Measurements from ENCODE around the gene DLL4.

DLL4 gene

GRCh38 chr15:40928821-40929659 lies at the start of gene DLL4:
Gene DLL4 (plus strand): TSS chr15:40929340. CDS start chr15:40929669, 329 bp downstream.
- DNase-seq: no peak

GRCh38 chr15:40879609-40880008 lies 49.5 kb upstream of the DLL4 start:
- DNase-seq: no peak

- DNase-seq: no peak
These were observed 47.8 kb upstream of the DLL4 start for GRCh38 chr15:40881351-40881750.

- no peak for DNase-seq
These were observed 42.6 kb upstream of the DLL4 start for GRCh38 chr15:40886586-40886985.

DNA sequence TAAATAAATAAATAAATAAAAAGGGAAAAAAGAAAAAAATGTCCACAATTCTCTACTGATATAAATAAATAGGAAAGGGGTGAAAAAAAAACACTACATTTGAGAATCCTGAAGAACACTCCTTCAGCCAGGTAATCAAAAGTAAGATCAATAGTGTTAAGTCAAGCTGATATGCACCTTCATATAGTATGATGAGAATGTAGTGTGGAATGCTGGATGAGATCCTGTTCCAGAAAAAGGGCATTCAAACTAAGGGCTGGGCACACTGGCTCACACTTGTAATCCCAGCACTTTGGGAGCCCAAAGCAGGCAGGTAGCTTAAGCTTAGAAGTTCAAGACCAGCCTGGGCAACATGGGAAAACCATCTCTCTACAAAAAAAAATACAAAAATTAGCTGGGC lies 40.0 kb upstream of the DLL4 start:
- DNase-seq: no peak

GRCh38 chr15:40891138-40891537 lies 38.0 kb upstream of the DLL4 start:
- no peak for DNase-seq

GRCh38 chr15:40891810-40892446 lies 37.2 kb upstream of the DLL4 start:
- DNase-seq: peak; percentile 33

GRCh38 chr15:40892447-40893012 lies 36.6 kb upstream of the DLL4 start:
- no peak for DNase-seq

DNA sequence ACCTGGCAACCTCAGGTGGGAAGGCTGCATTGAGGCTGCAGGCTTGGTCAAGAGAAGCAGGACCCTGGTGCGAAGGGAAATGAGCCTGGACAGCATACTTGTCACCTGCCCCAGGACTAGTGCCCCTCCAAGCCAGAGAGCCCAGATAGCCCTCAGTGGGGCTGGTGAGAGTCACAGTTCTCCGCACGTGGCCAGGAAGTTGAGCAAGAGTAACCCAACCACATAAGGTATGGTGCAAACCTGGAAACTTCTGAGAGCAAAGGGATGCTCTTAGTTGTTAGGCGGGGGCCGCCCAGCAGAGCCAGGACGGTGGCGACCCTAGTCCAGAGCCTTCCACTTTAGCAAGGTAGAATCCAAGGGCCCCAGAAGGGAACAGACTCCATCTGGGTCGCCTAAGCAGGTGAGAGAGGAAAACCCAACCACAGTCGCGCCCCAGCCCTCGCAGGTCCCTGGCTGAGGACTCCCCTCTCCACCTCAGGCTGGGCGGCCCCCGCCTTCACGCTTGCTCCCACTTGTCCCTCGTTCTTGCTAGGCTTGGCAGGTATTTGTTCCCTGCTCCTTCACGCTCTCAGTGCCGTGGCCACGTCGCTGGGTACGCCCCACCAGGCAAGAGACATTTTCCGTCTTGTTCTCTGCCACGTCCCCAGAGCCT lies 36.0 kb upstream of the DLL4 start:
- DNase-seq: no peak

GRCh38 chr15:40893733-40894680 lies 35.1 kb upstream of the DLL4 start, which contains the start of gene VPS18:
Gene VPS18 (plus strand): TSS chr15:40894450. CDS start chr15:40894769, 319 bp downstream.
- DNase-seq: peak; percentile 97

DNA sequence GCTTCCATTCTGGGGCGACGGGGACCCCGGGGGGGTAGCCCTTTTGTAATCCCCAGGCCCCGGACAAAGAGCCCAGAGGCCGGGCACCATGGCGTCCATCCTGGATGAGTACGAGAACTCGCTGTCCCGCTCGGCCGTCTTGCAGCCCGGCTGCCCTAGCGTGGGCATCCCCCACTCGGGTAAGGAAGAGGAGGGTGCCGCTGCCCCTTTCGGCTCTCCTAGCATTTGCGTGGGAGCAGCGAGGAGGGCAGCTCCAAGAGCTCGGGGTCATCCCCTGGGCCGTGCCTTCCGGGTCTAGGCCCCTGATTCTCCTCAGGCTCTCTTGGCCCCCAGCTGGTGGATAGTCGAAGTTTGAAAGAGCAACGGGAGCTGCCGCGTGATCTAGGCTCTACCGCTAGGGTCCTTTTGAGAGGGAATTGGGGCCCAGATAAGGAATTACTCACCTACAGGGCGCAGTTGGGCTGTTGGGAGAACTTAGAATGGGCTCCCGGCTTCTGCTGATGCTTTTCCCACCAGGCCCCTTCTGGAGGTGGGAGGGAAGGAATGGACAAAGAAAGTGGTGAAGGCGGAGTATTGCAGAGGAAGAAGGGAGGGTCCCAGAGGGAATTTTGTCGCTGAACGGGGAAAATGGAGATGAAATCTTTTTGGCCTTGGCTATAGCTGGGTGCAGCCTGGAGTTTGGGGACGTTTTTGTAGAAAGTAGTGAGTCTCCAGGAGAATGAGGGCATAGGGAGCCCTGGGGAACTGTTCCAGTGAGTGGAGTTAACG lies 34.3 kb upstream of the DLL4 start:
- peak; percentile 41 for DNase-seq

DNA sequence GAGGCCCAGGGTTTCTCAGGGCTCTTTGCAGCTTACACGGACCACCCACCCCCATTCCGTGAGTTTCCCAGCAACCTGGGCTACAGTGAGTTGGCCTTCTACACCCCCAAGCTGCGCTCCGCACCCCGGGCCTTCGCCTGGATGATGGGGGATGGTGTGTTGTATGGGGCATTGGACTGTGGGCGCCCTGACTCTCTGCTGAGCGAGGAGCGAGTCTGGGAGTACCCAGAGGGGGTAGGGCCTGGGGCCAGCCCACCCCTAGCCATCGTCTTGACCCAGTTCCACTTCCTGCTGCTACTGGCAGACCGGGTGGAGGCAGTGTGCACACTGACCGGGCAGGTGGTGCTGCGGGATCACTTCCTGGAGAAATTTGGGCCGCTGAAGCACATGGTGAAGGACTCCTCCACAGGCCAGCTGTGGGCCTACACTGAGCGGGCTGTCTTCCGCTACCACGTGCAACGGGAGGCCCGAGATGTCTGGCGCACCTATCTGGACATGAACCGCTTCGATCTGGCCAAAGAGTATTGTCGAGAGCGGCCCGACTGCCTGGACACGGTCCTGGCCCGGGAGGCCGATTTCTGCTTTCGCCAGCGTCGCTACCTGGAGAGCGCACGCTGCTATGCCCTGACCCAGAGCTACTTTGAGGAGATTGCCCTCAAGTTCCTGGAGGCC lies 29.5 kb upstream of the DLL4 start:
- no peak for DNase-seq

GRCh38 chr15:40900256-40901052 lies 28.7 kb upstream of the DLL4 start:
- no peak for DNase-seq

DNA sequence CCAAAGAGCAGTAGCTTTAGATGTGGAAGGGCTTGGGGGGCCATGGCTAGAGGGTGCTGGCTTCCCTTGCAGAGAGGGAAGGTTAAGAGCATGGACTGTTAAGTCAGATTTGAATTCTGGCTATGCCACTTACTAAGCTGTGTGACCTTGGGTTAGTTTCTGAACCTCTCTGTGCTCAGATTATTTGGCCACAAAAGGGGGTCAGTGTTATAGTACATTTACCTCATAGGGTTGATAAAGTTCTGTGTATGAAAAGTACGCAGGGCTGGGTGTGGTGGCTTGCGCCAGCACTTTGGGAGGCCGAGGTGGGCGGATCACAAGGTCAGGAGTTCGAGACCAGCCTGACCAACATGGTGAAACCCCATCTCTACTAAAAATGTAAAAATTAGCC lies 28.1 kb upstream of the DLL4 start:
- DNase-seq: no peak

- DNase-seq: peak; percentile 73
These were observed 26.3 kb upstream of the DLL4 start for GRCh38 chr15:40902605-40903561.

- DNase-seq: no peak
These were observed 24.5 kb upstream of the DLL4 start for GRCh38 chr15:40904552-40905201.

GRCh38 chr15:40906091-40906990 lies 22.8 kb upstream of the DLL4 start:
- DNase-seq: peak; percentile 63

All from KG1 (cell line).